Uterus (tissue), 4 donors: Measurements from ENCODE around the gene EHF. TPM values are rescaled to one million over a fixed set of nuclear protein-coding genes. Genes with fewer than 3 reads are reported as not detected.

Experiments used
- DNase-seq, 2 donors: peaks; one replicate each; pipeline ENCODE4 v3.0.0-alpha.2; 2019 to 2020
- H3K27ac ChIP-seq, 2 donors: fragments of 200-600 bp; sonication (generic); 1 replicate in 1 of 2; 2 replicates in 1 of 2; pipeline ENCODE4 v1.5.1; 2016 to 2018
- H3K27me3 ChIP-seq, 2 donors: fragments of 200-600 bp; sonication (generic); one replicate each; pipeline ENCODE4 v1.5.1; 2018 to 2019; ENCODE audit warnings: control low read depth in 1 of 2
- H3K36me3 ChIP-seq, 2 donors: fragments of 200-600 bp; sonication (generic); one replicate each; pipeline ENCODE4 v1.5.1; 2019; ENCODE audit warnings: control low read depth in 1 of 2
- H3K4me1 ChIP-seq, 2 donors: fragments of 200-600 bp; sonication (generic); one replicate each; pipeline ENCODE4 v1.5.1; 2018 to 2019; ENCODE audit warnings: control low read depth in 1 of 2
- H3K4me3 ChIP-seq, 2 donors: fragments of 200-600 bp; sonication (generic); 1 replicate in 1 of 2; 2 replicates in 1 of 2; pipeline ENCODE4 v1.5.1; 2018 to 2019; ENCODE audit warnings: mild to moderate bottlenecking in 1 of 2
- H3K9me3 ChIP-seq, 2 donors: fragments of 200-600 bp; sonication (generic); one replicate each; pipeline ENCODE4 v1.5.1; 2019; ENCODE audit warnings: control low read depth in 1 of 2
- POLR2A ChIP-seq, 2 donors: fragments of 450-650 bp; IDR thresholded peaks; one replicate each; pipeline ENCODE4 v1.6.1; 2016; ENCODE audit warnings: antibody characterized with exemption in 2 of 2, mild to moderate bottlenecking in 1 of 2, moderate library complexity in 1 of 2
- intact Hi-C: fragments of 100-400 bp; cut with DNase I; formaldehyde crosslinking; loops from one replicate; pipeline ENCODE4 v1.15.1; 2023; ENCODE audit warnings: low total_unique reads
- total RNA-seq, 4 donors: library from RNA; depleted of rRNA in 3 of 4; stranded (reverse); fragments of >200 nt in 3 of 4; gene quantifications; one replicate each; pipeline versions ENCODE4 v1.1.0 to v1.2.4, GENCODE V29; 2014 to 2023
- TF ChIP-seq, protein P1 (sequence below), 4 experiments: fragments of 200-600 bp in 2 of 4; fragments of 450-650 bp in 2 of 4; sonication (generic) in 2 of 4; IDR thresholded peaks; one replicate each; pipeline ENCODE4 v1.5.1; 2016 to 2019; ENCODE audit warnings: antibody characterized with exemption in 4 of 4, mild to moderate bottlenecking in 2 of 4, moderate library complexity in 1 of 4
- donor health status: DM: yes; HTN: yes; CAD: no.

Gene EHF
- total RNA-seq, 4 donors from 2014 or later, result 0.59 to 98.7 (median 1.6) TPM

- intact Hi-C loops, result no loop called here
- H3K4me3 ChIP-seq, result no peak overlapping the region
- no peaks in the 10 kb centered on the region for H3K27me3 ChIP-seq
- TF ChIP-seq POLR2A (IDR thresholded peaks at IDR 0.05), result no peak
- TF ChIP-seq, protein P1, sequence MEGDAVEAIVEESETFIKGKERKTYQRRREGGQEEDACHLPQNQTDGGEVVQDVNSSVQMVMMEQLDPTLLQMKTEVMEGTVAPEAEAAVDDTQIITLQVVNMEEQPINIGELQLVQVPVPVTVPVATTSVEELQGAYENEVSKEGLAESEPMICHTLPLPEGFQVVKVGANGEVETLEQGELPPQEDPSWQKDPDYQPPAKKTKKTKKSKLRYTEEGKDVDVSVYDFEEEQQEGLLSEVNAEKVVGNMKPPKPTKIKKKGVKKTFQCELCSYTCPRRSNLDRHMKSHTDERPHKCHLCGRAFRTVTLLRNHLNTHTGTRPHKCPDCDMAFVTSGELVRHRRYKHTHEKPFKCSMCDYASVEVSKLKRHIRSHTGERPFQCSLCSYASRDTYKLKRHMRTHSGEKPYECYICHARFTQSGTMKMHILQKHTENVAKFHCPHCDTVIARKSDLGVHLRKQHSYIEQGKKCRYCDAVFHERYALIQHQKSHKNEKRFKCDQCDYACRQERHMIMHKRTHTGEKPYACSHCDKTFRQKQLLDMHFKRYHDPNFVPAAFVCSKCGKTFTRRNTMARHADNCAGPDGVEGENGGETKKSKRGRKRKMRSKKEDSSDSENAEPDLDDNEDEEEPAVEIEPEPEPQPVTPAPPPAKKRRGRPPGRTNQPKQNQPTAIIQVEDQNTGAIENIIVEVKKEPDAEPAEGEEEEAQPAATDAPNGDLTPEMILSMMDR (IDR thresholded peaks at IDR 0.05), result no peak
- no peak for DNase-seq
- H3K27ac ChIP-seq, result no peak overlapping the region
- H3K9me3 ChIP-seq, result no peaks in the 10 kb centered on the region
- no peaks in the 10 kb centered on the region for H3K36me3 ChIP-seq
- H3K4me1 ChIP-seq, result no peaks in the 10 kb centered on the region
Measured at GRCh38 chr11:34679681-34680080, 58.8 kb downstream of the EHF start.

DNA sequence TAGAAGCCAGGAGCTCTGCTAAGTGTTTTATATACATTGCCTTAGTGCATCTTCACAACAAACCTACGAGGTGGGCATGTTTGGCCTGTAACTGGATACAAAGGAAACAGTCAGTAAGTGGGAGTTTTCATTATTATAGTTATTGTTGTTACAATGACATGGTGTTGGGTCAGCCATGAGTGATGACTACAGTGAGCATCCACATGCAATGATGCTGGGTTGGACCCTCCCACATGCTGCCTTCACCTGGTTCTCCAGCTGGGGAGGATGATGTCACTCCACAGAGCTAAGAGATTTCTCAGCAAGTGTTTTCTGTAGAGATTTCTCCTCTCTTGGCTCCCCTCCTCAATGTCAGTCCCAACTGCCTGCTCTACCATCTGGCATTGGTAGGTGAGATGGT lies 59.3 kb downstream of the EHF start:
- no peaks in the 10 kb centered on the region for H3K9me3 ChIP-seq
- no peak overlapping the region for H3K4me3 ChIP-seq
- H3K4me1 ChIP-seq, result no peaks in the 10 kb centered on the region
- TF ChIP-seq, protein P1 (IDR thresholded peaks at IDR 0.05), result no peak
- TF ChIP-seq POLR2A (IDR thresholded peaks at IDR 0.05), result no peak
- no peaks in the 10 kb centered on the region for H3K36me3 ChIP-seq
- intact Hi-C loops, result no loop called here
- H3K27me3 ChIP-seq, result no peaks in the 10 kb centered on the region
- no peak overlapping the region for H3K27ac ChIP-seq
- DNase-seq, result no peak

- H3K36me3 ChIP-seq, result no peaks in the 10 kb centered on the region
- no peaks in the 10 kb centered on the region for H3K4me1 ChIP-seq
- TF ChIP-seq POLR2A (IDR thresholded peaks at IDR 0.05), result no peak
- TF ChIP-seq, protein P1 (IDR thresholded peaks at IDR 0.05), result no peak
- no peak for DNase-seq
- H3K9me3 ChIP-seq, result no peaks in the 10 kb centered on the region
- intact Hi-C loops, result no loop called here
- H3K27ac ChIP-seq, result no peak overlapping the region
- H3K4me3 ChIP-seq, result no peak overlapping the region
- H3K27me3 ChIP-seq, result no peaks in the 10 kb centered on the region
Measured at GRCh38 chr11:34680918-34681586, 60.2 kb downstream of the EHF start.

DNA sequence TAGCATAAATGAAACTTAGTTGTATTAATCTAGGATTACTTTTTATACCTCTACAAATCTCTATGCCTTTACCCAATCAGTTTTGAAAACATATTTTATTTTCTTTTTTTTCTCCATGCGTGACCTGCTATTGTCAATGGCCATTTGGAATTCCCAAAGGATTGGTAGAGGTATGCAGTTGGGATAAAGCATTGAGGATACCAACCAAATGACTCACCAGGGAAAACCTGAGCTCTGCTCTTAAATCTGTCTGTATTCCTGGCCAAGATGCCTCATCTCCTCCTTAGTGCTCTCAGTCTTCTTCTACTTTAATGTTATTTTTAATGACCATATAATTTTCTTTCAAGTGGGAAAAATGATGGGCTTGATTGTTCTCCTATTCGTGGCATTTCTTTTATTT lies 61.9 kb downstream of the EHF start:
- Histone ChIP-seq H3K27me3 (no peaks in the 10 kb centered on the region), H3K4me1 (no peaks in the 10 kb centered on the region), H3K27ac (no peak overlapping the region), H3K4me3 (no peak overlapping the region), H3K9me3 (no peaks in the 10 kb centered on the region), H3K36me3 (no peaks in the 10 kb centered on the region)
- TF ChIP-seq POLR2A (IDR thresholded peaks at IDR 0.05), result no peak
- TF ChIP-seq, protein P1 (IDR thresholded peaks at IDR 0.05), result no peak
- intact Hi-C loops, result no loop called here
- no peak for DNase-seq

- Histone ChIP-seq H3K4me1 (no peaks in the 10 kb centered on the region), H3K9me3 (no peaks in the 10 kb centered on the region), H3K36me3 (no peaks in the 10 kb centered on the region), H3K4me3 (no peak overlapping the region), H3K27me3 (no peaks in the 10 kb centered on the region), H3K27ac (no peak overlapping the region)
- DNase-seq, result no peak
- TF ChIP-seq, protein P1 (IDR thresholded peaks at IDR 0.05), result no peak
- TF ChIP-seq POLR2A (IDR thresholded peaks at IDR 0.05), result no peak
- intact Hi-C loops, result no loop called here
Measured at GRCh38 chr11:34683396-34683795, 62.5 kb downstream of the EHF start.
